ENCODE results near the gene SLITRK1. TPM values are rescaled to one million over a fixed set of nuclear protein-coding genes. Genes with fewer than 3 reads are reported as not detected.
A peak's percentile ranks its signal among the peaks of the same experiment; 100 is the strongest.

Gene SLITRK1
- total and polyA plus RNA-seq, 2 donors from 2014 or later = not detected

DNA sequence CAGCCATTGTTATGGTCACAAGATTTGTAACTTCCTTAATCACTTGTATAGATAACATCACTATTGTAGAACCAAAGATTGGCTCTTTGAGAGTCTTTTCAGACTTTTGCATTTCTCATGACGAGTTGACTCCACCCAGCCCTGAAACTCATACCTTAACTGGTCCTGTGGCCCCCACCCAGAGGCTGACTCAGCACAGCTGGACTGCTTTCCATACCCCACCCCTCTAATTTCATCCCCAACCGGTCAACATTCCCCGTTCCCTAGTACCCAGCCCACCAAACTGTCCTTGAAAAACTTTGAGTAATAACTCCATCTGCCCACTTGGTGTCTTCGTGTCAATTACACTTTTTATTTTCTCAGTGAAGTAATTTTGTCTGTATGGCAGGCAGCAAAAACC is 32.1 kb upstream of the SLITRK1 start:
- no peaks in the 10 kb centered on the region for H3K27me3 ChIP-seq (ENCODE audit: control insufficient read depth, insufficient read depth, low read length)
- H3K9me3 ChIP-seq (ENCODE audit: control insufficient read depth in 2 of 3, insufficient read depth in 1 of 3, low read length in 3 of 3) = no peaks in the 10 kb centered on the region
- no peak overlapping the region for H3K9ac ChIP-seq (ENCODE audit: low read length in 3 of 3)
- H3K27ac ChIP-seq (ENCODE audit: low read depth in 2 of 2, low read length in 2 of 2) = no peak overlapping the region
- FAIRE-seq (no peak), DNase-seq (no peak)
- no peaks in the 10 kb centered on the region for H3K36me3 ChIP-seq (ENCODE audit: control insufficient read depth in 2 of 3, insufficient read depth in 3 of 3, low read length in 3 of 3)
- H3K4me3 ChIP-seq (ENCODE audit: low read length in 3 of 3) = no peak overlapping the region
- TF ChIP-seq CTCF (IDR thresholded peaks at IDR 0.05; ENCODE audit: borderline replicate concordance, extremely low read depth, insufficient read depth) = no peak
- H3K4me1 ChIP-seq (ENCODE audit: control insufficient read depth in 2 of 3, insufficient read depth in 2 of 3, low read depth in 1 of 3, low read length in 3 of 3) = no peaks in the 10 kb centered on the region
- intact Hi-C loops (cut with DNase I) = no loop called here

GRCh38 chr13:83907196-83907989 is 25.1 kb upstream of the SLITRK1 start:
- no peak for TF ChIP-seq CTCF (IDR thresholded peaks at IDR 0.05; ENCODE audit: borderline replicate concordance, extremely low read depth, insufficient read depth)
- intact Hi-C loops (cut with DNase I) = no loop called here
- H3K4me1 ChIP-seq (ENCODE audit: control insufficient read depth in 2 of 3, insufficient read depth in 2 of 3, low read depth in 1 of 3, low read length in 3 of 3) = no peaks in the 10 kb centered on the region
- no peaks in the 10 kb centered on the region for H3K9me3 ChIP-seq (ENCODE audit: control insufficient read depth in 2 of 3, insufficient read depth in 1 of 3, low read length in 3 of 3)
- no peak overlapping the region for H3K9ac ChIP-seq (ENCODE audit: low read length in 3 of 3)
- DNase-seq (peak in 1 of 5 donors; percentile 63), FAIRE-seq (no peak)
- H3K36me3 ChIP-seq (ENCODE audit: control insufficient read depth in 2 of 3, insufficient read depth in 3 of 3, low read length in 3 of 3) = no peaks in the 10 kb centered on the region
- no peak overlapping the region for H3K27ac ChIP-seq (ENCODE audit: low read depth in 2 of 2, low read length in 2 of 2)
- no peaks in the 10 kb centered on the region for H3K27me3 ChIP-seq (ENCODE audit: control insufficient read depth, insufficient read depth, low read length)
- H3K4me3 ChIP-seq (ENCODE audit: low read length in 3 of 3) = no peak overlapping the region

DNA sequence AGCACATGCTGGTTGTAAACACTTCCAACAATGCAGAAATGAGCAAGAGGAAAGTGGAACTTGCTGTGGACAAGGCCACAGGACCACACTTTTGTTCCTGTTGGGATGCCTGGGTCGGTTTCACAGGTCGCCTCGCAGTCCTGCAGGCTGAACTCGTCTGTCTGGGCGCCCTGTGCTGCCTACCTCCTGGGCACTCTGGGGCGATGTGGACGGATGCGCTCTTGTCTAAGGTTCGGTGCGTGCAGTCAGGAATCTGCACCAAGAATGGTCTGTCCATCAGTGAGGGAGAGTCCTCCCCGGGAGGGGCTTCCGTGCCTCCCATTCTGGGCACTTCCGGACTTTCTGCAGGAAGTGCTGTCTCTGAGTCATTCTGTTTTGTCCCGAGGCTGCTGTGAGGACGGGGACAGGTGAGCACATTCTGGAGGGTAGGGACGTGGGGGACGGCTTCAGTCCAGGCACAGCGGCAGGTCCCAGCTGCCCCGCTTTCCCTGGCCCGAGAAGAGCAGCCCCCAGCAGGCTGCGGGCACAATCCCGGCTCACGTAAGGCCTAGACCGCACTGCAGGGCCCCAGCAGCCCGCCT is 24.1 kb upstream of the SLITRK1 start:
- intact Hi-C loops (cut with DNase I) = no loop called here
- no peak for DNase-seq
- Histone ChIP-seq H3K27me3 (ENCODE audit: control insufficient read depth, insufficient read depth, low read length) (no peaks in the 10 kb centered on the region), H3K4me1 (ENCODE audit: control insufficient read depth in 2 of 3, insufficient read depth in 2 of 3, low read depth in 1 of 3, low read length in 3 of 3) (no peaks in the 10 kb centered on the region), H3K4me3 (ENCODE audit: low read length in 3 of 3) (no peak overlapping the region), H3K9ac (ENCODE audit: low read length in 3 of 3) (no peak overlapping the region), H3K27ac (ENCODE audit: low read depth in 2 of 2, low read length in 2 of 2) (no peak overlapping the region), H3K36me3 (ENCODE audit: control insufficient read depth in 2 of 3, insufficient read depth in 3 of 3, low read length in 3 of 3) (no peaks in the 10 kb centered on the region), H3K9me3 (ENCODE audit: control insufficient read depth in 2 of 3, insufficient read depth in 1 of 3, low read length in 3 of 3) (no peaks in the 10 kb centered on the region)
- TF ChIP-seq CTCF (IDR thresholded peaks at IDR 0.05; ENCODE audit: borderline replicate concordance, extremely low read depth, insufficient read depth) = no peak
- no peak for FAIRE-seq
